CMK (cell line): ENCODE data around the gene MIER2.
A peak's percentile ranks its signal among the peaks of the same experiment; 100 is the strongest.
"Not testable (repeated sequence)": the region's sequence is repeated elsewhere in the genome, so short reads cannot be mapped to it uniquely, and the experiment has no call there.

Experiments used
- DNase-seq: peaks from one replicate; pipeline ENCODE4 v3.0.0-alpha.2; 2010; ENCODE audit warnings: low read depth

The MIER2 gene

GRCh38 chr19:355536-355935 lies 10.9 kb upstream of the MIER2 start:
- DNase-seq, result not testable (repeated sequence)

GRCh38 chr19:355134-355533 lies 10.5 kb upstream of the MIER2 start:
- DNase-seq, result no peak

GRCh38 chr19:351976-352625 lies 7.5 kb upstream of the MIER2 start:
- DNase-seq, result no peak

- no peak for DNase-seq
Observed at GRCh38 chr19:347946-348861, 3.6 kb upstream of the MIER2 start.

GRCh38 chr19:345320-345879 lies 804 bp upstream of the MIER2 start:
- DNase-seq, result no peak

GRCh38 chr19:343941-344624 lies 513 bp downstream of the MIER2 start:
- DNase-seq, result no peak

- no peak for DNase-seq
Observed at GRCh38 chr19:343451-343931, 1.1 kb downstream of the MIER2 start.

- DNase-seq, result peak; percentile 49
Observed at GRCh38 chr19:342801-343421, 1.7 kb downstream of the MIER2 start.

GRCh38 chr19:342128-342455 lies 2.5 kb downstream of the MIER2 start:
- DNase-seq, result no peak

- no peak for DNase-seq
Observed at GRCh38 chr19:341386-342127, 3.0 kb downstream of the MIER2 start.

GRCh38 chr19:340620-341385 lies 3.8 kb downstream of the MIER2 start:
- DNase-seq, result no peak

GRCh38 chr19:339262-339887 lies 5.2 kb downstream of the MIER2 start:
- DNase-seq, result no peak

- DNase-seq, result no peak
Observed at GRCh38 chr19:338421-338820, 6.2 kb downstream of the MIER2 start.

- DNase-seq, result no peak
Observed at GRCh38 chr19:336067-336614, 8.5 kb downstream of the MIER2 start.

GRCh38 chr19:335486-336066 lies 9.0 kb downstream of the MIER2 start:
- no peak for DNase-seq

GRCh38 chr19:335072-335471 lies 9.5 kb downstream of the MIER2 start:
- no peak for DNase-seq

- no peak for DNase-seq
Observed at GRCh38 chr19:334296-335071, 10.1 kb downstream of the MIER2 start.

- no peak for DNase-seq
Observed at GRCh38 chr19:330503-330902, 14.1 kb downstream of the MIER2 start.

GRCh38 chr19:329876-330275 lies 14.7 kb downstream of the MIER2 start:
- DNase-seq, result no peak
